NT2/D1 (cell line): ENCODE measurements around the gene SLC35A4.

Experiments used
- DNase-seq: peaks from one replicate; pipeline ENCODE4 v3.0.0-alpha.2; 2011; ENCODE audit warnings: low read depth, low spot score
- H3K27me3 ChIP-seq: 2 replicates; pipeline ENCODE4 v1.6.0; 2011; ENCODE audit warnings: mild to moderate bottlenecking; ENCODE audit not compliant: insufficient read length, insufficient read depth
- H3K36me3 ChIP-seq: 2 replicates; pipeline ENCODE4 v1.6.1; 2011; ENCODE audit warnings: mild to moderate bottlenecking, low read length, mixed read lengths; ENCODE audit not compliant: insufficient read depth, insufficient read length
- H3K4me1 ChIP-seq: 2 replicates; pipeline ENCODE4 v1.5.1; 2011; ENCODE audit not compliant: insufficient read depth, insufficient read length
- H3K4me3 ChIP-seq: 2 replicates; pipeline ENCODE4 v1.5.1; 2011; ENCODE audit warnings: low read depth; ENCODE audit not compliant: insufficient read length
- H3K9ac ChIP-seq: 2 replicates; pipeline ENCODE4 v1.6.0; 2011; ENCODE audit warnings: low read depth; ENCODE audit not compliant: insufficient read length
- H3K9me3 ChIP-seq: 2 replicates; pipeline ENCODE4 v1.5.1; 2011; ENCODE audit warnings: mild to moderate bottlenecking, low read length; ENCODE audit not compliant: insufficient read depth
- SUZ12 ChIP-seq: IDR thresholded peaks from 2 replicates; pipeline ENCODE4 v1.6.1; 2011; ENCODE audit not compliant: insufficient read length, insufficient read depth; ENCODE audit errors: extremely low read depth
- YY1 ChIP-seq: IDR thresholded peaks from 2 replicates; pipeline ENCODE4 v1.6.1; 2011; ENCODE audit not compliant: insufficient read length, insufficient read depth
- ZNF274 ChIP-seq: IDR thresholded peaks from 2 replicates; pipeline ENCODE4 v1.6.1; 2011; ENCODE audit warnings: mild to moderate bottlenecking, low read depth, low read length

Gene SLC35A4

GRCh38 chr5:140554454-140554853 lies 10.2 kb upstream of the SLC35A4 start:
- H3K36me3 ChIP-seq: peaks cover 55% of the 10 kb centered on the region
- TF ChIP-seq SUZ12 (no peak), ZNF274 (no peak)
- H3K27me3 ChIP-seq: no peaks in the 10 kb centered on the region
- DNase-seq: no peak
- no peaks in the 10 kb centered on the region for H3K4me1 ChIP-seq
- H3K9ac ChIP-seq: no peak overlapping the region
- no peaks in the 10 kb centered on the region for H3K9me3 ChIP-seq
- H3K4me3 ChIP-seq: no peak overlapping the region

- peaks cover 55% of the 10 kb centered on the region for H3K36me3 ChIP-seq
- peaks cover 2% of the 10 kb centered on the region for H3K4me1 ChIP-seq
- H3K9me3 ChIP-seq: no peaks in the 10 kb centered on the region
- H3K27me3 ChIP-seq: no peaks in the 10 kb centered on the region
- H3K9ac ChIP-seq: peak overlapping the region; percentile 5
- DNase-seq: no peak
- H3K4me3 ChIP-seq: peak overlapping the region; percentile 73
- TF ChIP-seq ZNF274 (no peak), YY1 (no peak), SUZ12 (no peak)
Measured at GRCh38 chr5:140555747-140556312, 8.8 kb upstream of the SLC35A4 start.

GRCh38 chr5:140556438-140556837 lies 8.2 kb upstream of the SLC35A4 start:
- Histone ChIP-seq H3K9ac (peak overlapping the region; percentile 93), H3K36me3 (peaks cover 51% of the 10 kb centered on the region), H3K4me1 (peaks cover 2% of the 10 kb centered on the region), H3K9me3 (no peaks in the 10 kb centered on the region), H3K27me3 (no peaks in the 10 kb centered on the region), H3K4me3 (peak overlapping the region; percentile 73)
- no peak for DNase-seq
- no peak for TF ChIP-seq SUZ12

GRCh38 chr5:140557136-140557805 lies 7.4 kb upstream of the SLC35A4 start, which contains the start of gene SRA1:
SRA1 (minus strand) TSS chr5:140557473; CDS start chr5:140557452, 21 bp downstream.
- Histone ChIP-seq H3K9ac (peak within 1 kb of the TSS; percentile 93), H3K36me3 (peaks cover 50% of the 10 kb centered on the region), H3K4me1 (peaks cover 2% of the 10 kb centered on the region), H3K4me3 (peak within 1 kb of the TSS; percentile 73), H3K27me3 (no peaks in the 10 kb centered on the region), H3K9me3 (no peaks in the 10 kb centered on the region)
- TF ChIP-seq ZNF274 (no peak), SUZ12 (no peak), YY1 (no peak)
- peak; percentile 77 for DNase-seq

GRCh38 chr5:140557965-140558364 lies 6.7 kb upstream of the SLC35A4 start:
- no peak for TF ChIP-seq SUZ12
- TF ChIP-seq YY1: no peak
- no peak for TF ChIP-seq ZNF274
- H3K27me3 ChIP-seq: no peaks in the 10 kb centered on the region
- no peak for DNase-seq
- H3K9me3 ChIP-seq: no peaks in the 10 kb centered on the region
- no peak overlapping the region for H3K4me3 ChIP-seq
- H3K36me3 ChIP-seq: peaks cover 52% of the 10 kb centered on the region
- H3K9ac ChIP-seq: peak overlapping the region; percentile 93
- peaks cover 2% of the 10 kb centered on the region for H3K4me1 ChIP-seq

- peaks cover 46% of the 10 kb centered on the region for H3K36me3 ChIP-seq
- no peak for DNase-seq
- peaks cover 3% of the 10 kb centered on the region for H3K4me1 ChIP-seq
- H3K9me3 ChIP-seq: no peaks in the 10 kb centered on the region
- no peak for TF ChIP-seq SUZ12
- TF ChIP-seq ZNF274: no peak
- TF ChIP-seq YY1: no peak
- no peak overlapping the region for H3K4me3 ChIP-seq
- H3K9ac ChIP-seq: no peak overlapping the region
- H3K27me3 ChIP-seq: no peaks in the 10 kb centered on the region
Measured at GRCh38 chr5:140558542-140558941, 6.1 kb upstream of the SLC35A4 start.

- H3K9me3 ChIP-seq: no peaks in the 10 kb centered on the region
- no peaks in the 10 kb centered on the region for H3K27me3 ChIP-seq
- peaks cover 3% of the 10 kb centered on the region for H3K4me1 ChIP-seq
- no peak overlapping the region for H3K9ac ChIP-seq
- TF ChIP-seq YY1 (no peak), SUZ12 (no peak), ZNF274 (no peak)
- no peak for DNase-seq
- peaks cover 36% of the 10 kb centered on the region for H3K36me3 ChIP-seq
- no peak overlapping the region for H3K4me3 ChIP-seq
Measured at GRCh38 chr5:140560227-140560626, 4.4 kb upstream of the SLC35A4 start.
